Hematopoietic multipotent progenitor cell treated with erythropoietin and hydrocortisone succinate and interleukin-3 and kit ligand, for 6 days (in vitro differentiated cells): Measurements from ENCODE around the gene SERBP1.
A peak's percentile ranks its signal among the peaks of the same experiment; 100 is the strongest.
"Not testable (repeated sequence)": the region's sequence is repeated elsewhere in the genome, so short reads cannot be mapped to it uniquely, and the experiment has no call there.

Source experiments
- DNase-seq: peaks from one replicate; pipeline ENCODE4 v3.0.0-alpha.2; 2015

The SERBP1 gene

DNA sequence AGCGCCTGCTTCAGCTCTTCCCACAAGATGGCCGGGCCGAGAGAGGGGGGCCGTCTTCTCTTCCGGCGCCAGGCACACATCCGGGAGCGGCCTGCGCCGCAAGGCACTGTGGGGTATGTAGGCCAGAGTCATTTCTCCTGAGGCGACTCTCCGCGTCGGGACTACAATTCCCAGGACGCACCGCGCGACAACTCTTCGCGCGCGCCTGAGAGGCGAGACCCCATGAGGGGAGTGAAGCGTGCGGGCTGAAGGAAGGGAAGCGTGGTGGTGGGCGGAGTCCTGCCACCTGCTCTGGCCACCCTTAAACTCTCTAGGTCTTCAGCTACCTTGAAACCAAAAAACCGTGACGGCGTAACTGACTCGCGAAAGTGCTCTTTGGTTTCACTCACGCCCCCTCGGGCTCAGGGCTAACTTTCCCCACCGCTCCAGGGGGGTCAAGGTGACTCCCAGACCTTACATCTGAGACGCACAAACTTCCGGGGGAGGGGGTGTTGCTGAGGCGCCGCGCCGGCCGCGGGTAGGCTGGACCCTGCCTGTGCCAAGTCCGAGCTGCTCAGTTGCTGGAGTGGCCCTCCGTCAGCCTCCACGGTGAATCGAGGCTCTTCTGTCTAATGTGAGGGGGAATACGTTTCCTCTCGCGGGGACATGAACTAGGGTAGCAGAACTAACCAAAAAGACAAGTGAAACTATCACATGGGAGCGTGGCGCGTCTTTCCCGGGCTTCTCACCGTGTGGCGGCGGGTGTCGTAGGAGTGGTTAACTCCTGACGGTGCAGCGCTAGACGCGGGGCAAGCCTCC lies at the start of gene SERBP1:
SERBP1 (minus strand) TSS at position 45 of the 798 bp plus-strand sequence. CDS start 102 bp downstream, outside the sequence.
- DNase-seq: peak; percentile 98

- peak; percentile 78 for DNase-seq
Measured at GRCh38 chr1:67479146-67479891, 49.1 kb upstream of the SERBP1 start.

GRCh38 chr1:67476906-67477305 lies 46.7 kb upstream of the SERBP1 start:
- DNase-seq: no peak

GRCh38 chr1:67476006-67476482 lies 45.8 kb upstream of the SERBP1 start:
- DNase-seq: no peak

GRCh38 chr1:67472056-67472455 lies 41.9 kb upstream of the SERBP1 start:
- no peak for DNase-seq

DNA sequence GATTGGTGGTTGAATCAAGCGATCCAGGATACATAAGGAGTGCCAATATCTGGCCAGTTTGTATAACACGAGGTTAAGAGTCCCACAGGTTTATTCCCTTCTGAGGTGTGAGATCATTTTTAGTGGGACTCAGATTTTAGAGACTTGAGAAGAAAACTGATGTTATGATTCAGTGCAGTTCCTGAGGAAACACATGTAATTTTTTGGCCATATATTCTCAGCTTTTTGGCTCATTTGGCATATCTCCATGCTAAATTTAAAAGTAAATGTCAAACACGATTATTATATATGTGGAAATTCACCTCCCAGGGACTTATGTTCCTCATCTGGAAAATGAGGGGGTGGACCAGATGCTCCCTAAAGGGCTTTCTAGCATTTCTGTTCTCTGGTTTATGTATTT lies 39.2 kb upstream of the SERBP1 start:
- DNase-seq: no peak

DNA sequence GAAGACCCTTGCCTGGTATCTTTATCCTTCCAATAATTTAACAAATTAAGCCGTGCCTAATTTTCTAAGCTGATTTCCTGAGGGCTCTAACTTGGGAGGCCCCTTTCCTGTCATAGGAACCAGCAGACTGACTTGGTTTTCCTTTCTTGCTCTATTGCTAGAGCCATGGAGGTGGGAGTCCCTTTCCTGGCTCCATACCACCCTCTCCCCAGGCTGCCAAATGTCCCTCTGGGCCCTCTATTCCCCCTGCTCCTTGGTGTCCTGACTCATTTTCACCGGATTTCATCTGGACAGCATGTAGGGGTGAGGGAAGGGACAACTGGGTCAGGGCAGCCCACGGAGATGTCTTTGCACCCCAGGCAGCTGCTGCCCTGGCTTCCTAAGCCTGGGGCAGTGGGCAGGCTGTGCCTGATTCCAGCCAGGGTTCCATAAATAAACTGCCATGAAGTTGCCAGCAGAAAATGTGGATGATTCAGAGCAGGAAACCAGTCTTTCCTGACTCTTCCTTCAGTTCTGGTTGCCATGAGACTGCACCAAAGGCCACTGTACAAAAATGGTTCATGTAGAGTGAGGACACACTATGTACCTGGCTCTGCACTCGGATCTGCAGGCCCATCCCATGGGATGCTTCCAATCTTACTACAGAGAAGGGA lies 38.0 kb upstream of the SERBP1 start:
- DNase-seq: no peak

- no peak for DNase-seq
Measured at GRCh38 chr1:67465375-67465774, 35.2 kb upstream of the SERBP1 start.

- DNase-seq: no peak
Measured at GRCh38 chr1:67464746-67465145, 34.5 kb upstream of the SERBP1 start.

DNA sequence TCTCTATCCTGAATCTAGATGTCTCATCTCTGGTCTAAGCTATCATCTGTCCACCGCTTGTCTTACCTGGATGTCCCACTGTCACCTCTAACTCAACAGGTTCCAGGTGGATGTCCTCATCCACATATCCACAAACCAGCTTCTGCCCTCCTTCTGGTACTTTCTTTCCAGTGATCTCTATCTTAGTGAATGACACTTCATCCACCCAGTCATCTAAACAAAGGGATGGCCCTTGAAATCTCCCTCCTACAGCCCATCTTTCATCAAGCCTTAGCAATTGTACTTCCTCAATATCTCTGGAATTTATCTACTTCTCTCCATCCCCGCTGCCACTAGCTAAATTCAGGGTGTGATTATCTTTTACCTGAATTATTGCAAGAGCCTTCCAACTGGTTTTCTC lies 33.9 kb upstream of the SERBP1 start:
- DNase-seq: no peak

GRCh38 chr1:67463298-67463955 lies 33.2 kb upstream of the SERBP1 start:
- DNase-seq: no peak

DNA sequence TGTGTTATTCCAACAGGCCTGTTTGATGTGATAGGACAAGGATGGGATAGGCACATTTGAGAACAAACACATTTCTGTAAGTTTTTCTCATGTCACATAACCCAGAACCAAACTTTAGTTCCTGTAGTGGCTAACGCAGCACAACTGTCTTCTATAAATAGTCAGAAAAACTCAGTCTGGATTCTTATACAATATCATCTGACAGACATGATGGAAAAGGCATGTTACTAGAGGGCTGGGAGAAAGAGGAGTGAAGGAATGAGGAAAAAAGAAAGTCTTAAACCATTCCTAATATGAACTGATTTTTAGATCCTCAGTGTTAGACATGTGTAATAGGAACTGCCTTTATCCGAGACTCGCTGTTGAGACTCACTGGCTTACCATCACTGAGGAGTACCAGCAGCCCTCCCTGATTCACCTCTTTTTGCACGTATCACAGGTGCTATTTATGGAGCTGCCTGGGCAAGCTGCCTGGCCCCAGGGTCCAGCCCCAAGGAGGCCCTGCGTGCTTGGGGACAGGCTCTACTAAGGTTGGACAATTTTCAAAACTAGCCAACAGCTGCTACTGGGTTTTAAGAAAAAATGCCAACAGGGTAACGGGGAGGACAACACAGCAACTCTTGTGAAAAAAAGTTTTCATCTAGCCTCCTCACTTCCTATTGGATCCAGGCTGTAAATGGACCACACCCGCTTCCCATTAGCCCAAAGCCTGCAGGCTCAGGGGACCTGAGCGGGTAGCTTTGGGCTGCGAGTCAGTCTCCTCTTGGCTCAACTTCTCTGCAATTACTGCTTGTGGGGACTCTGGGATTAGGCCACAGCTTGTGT lies 30.7 kb upstream of the SERBP1 start:
- DNase-seq: no peak

DNA sequence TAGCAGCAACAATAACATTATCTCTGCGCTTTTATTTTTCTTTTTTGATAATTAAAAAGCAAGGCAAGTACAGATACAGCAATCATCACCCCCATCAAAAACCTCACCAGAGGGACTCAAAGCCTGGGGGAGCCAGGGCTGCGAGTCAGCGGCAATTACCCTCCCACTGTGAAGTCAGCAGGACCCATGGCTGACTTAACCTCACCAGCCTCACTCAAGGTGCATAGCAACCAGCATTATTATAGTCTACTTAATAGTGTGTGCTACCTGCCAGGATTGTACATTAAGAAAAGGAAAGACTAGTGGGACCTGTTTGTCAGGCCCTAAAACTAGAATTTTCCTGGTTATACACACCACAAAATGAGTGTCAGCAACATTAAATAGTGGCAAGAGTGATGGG lies 28.9 kb upstream of the SERBP1 start:
- no peak for DNase-seq

GRCh38 chr1:67458663-67459062 lies 28.5 kb upstream of the SERBP1 start:
- DNase-seq: no peak

DNA sequence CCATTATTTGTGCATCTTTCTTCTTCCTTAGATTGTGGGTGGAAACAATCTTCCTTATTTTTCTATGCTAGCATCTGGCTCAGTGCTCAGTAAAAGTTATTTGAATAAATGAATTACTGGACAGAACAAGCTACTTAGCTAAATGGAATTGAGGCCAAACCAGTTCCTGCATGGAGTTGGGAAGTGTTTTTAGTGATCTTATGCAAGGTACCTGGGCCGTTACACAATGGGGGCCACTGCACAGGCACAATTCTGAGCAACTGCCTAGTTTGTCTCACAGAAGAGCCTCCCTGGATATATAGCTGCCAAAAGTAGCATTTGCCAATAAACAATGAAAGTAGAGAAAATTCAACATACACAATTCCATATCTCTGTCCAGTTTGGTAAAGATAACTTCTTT lies 27.0 kb upstream of the SERBP1 start:
- DNase-seq: no peak

DNA sequence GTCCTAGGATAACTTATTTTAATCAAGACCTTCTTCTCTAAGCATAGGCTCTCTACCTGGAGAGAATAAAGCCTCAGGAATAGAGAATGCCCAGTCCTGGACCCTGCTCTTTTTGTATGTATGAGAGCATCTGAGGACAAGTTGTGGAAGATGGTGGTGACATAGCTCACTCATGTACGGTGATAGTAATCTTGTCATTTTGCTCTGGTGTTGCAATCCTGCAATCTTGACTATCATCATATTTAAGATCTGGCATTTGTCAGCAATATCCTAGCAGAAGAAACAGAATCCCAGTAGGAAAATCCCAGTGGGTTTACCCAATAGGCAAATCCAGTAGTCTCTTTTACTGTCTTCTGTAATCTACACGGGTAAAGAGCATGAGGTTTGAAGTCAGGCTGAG lies 21.6 kb upstream of the SERBP1 start:
- no peak for DNase-seq

DNA sequence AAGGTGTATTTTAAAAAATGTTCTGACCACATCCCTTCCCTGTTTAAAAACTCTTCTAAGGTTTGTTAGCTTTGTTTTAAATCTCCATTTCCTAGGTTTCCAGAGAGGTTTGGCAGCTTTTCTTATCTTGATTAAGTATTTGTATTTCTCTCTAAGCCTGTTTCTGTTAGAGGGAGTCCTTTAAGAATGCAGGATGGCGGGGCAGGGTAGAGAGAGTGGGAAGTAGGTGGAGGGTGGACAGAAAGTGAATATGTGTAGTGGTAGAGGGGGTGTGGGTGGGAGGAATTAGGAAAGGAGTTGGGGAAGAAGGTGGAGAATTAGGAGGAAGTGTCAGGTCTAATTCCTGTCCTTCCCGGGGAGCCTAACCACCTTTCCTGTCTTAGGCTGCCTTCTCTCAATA lies 21.2 kb upstream of the SERBP1 start:
- no peak for DNase-seq

DNA sequence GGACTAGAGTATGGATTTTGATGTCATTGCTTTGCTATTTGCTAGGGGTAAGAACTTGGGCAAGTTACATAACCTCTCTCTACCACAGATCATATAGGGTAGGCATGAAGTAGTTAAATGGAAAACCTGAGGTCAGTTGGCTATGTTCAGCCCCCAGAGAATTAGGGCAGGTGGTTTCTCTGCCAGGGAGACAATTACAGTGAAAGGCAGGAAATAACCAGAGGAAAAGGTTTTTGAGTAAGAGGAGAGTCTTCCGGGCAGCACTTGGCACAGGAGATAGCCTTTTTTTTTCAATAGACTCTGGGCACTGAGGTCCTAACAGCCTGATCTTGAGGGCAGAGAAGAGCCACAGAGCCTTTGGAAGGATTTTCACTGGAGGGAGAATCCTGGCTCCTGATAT lies 16.7 kb upstream of the SERBP1 start:
- DNase-seq: no peak

- not testable (repeated sequence) for DNase-seq
Measured at GRCh38 chr1:67446014-67446413, 15.8 kb upstream of the SERBP1 start.

GRCh38 chr1:67441739-67442281 lies 11.6 kb upstream of the SERBP1 start:
- DNase-seq: no peak

GRCh38 chr1:67441183-67441582 lies 11.0 kb upstream of the SERBP1 start:
- peak; percentile 83 for DNase-seq

GRCh38 chr1:67440339-67440738 lies 10.1 kb upstream of the SERBP1 start:
- no peak for DNase-seq
